Activated T-cell treated with anti-CD3 and anti-CD28 coated beads, Interleukin-2, amount 50 U/mL, for 1 hour (primary cell): ENCODE measurements around the gene CES3.
"Not testable (repeated sequence)": the region's sequence is repeated elsewhere in the genome, so short reads cannot be mapped to it uniquely, and the experiment has no call there.

Experiments
- DNase-seq: peaks from one replicate; pipeline ENCODE4 v3.0.0-alpha.2; 2020

The CES3 gene

DNA sequence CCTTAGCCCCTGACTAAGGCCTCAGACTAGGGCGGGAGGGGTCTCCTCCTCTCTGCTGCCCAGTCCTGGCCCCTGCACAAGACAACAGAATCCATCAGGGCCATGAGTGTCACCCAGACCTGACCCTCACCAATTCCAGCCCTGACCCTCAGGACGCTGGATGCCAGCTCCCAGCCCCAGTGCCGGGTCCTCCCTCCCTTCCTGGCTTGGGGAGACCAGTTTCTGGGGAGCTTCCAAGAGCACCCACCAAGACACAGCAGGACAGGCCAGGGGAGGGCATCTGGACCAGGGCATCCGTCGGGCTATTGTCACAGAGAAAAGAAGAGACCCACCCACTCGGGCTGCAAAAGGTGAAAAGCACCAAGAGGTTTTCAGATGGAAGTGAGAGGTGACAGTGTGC lies 12.7 kb downstream of the CES3 start:
- DNase-seq, result no peak

DNA sequence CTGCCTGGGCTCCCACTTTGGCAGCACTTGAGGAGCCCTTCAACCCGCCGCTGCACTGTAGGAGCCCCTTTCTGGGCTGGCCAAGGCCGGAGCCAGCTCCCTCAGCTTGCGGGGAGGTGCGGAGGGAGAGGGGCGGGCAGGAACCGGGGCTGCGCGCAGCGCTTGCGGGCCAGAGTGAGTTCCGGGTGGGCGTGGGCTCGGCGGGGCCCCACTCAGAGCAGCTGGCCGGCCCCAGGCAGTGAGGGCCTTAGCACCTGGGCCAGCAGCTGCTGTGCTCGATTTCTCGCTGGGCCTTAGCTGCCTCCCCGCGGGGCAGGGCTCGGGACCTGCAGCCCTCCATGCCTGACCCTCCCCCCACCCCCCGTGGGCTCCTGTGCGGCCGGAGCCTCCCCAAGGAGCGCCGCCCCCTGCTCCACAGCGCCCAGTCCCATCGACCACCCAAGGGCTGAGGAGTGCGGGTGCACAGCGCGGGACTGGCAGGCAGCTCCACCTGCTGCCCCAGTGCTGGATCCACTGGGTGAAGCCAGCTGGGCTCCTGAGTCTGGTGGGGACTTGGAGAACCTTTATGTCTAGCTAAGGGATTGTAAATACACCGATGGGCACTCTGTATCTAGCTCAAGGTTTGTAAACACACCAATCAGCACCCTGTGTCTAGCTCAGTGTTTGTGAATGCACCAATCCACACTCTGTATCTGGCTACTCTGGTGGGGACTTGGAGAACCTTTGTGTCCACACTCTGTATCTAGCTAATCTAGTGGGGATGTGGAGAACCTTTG lies 13.3 kb downstream of the CES3 start:
- DNase-seq, result not testable (repeated sequence)

DNA sequence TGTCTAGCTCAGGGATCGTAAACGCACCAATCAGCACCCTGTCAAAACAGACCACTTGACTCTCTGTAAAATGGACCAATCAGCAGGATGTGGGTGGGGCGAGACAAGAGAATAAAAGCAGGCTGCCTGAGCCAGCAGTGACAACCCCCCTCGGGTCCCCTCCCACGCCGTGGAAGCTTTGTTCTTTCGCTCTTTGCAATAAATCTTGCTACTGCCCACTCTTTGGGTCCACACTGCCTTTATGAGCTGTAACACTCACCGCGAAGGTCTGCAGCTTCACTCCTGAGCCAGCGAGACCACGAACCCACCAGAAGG lies 13.8 kb downstream of the CES3 start:
- DNase-seq, result peak; percentile 43

DNA sequence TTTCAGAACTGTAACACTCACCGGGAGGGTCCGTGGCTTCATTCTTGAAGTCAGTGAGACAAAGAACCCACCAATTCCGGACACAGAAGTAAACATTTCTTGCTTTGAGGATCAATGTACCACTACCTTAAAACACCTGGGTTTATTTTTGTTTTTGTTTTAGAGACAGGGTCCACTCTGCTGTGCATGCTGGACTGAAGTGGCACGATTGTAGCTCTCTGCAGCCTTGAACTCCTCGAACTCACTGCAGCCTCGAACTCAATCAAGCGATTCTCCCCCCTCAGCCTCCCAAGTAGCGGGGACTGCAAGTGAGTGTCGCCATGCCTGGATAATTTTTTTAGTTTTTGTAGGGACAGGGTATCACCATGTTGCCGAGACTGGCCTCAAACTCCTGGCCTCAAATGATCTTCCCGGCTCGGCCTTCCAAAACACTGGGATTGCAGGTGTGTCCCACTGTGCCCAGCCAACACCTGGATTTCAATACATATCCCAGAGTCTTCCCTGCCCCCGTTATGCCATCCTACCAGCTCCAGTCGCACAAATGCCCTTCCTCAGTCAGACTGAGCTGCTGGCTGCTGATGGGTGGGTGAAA lies 14.3 kb downstream of the CES3 start:
- DNase-seq, result no peak

DNA sequence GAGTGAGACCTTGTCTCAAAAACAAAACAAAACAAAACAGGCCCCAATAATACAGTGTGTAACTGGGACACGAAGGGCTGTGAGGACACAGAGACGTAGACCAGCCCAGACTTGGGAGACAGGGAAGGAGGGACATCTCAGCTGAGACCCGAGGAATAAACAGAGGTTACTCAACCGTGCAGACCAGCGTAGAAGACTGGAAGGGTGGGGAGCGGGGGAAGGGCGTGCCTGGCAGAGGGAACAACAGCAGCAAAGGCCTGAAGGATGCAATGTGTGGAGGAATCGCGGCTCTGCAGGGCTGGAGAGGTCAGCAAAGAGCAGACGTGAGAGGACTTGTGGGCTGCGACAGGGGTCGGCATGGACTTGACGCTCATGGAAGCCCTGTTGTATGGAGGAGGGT lies 15.7 kb downstream of the CES3 start:
- DNase-seq, result no peak

DNA sequence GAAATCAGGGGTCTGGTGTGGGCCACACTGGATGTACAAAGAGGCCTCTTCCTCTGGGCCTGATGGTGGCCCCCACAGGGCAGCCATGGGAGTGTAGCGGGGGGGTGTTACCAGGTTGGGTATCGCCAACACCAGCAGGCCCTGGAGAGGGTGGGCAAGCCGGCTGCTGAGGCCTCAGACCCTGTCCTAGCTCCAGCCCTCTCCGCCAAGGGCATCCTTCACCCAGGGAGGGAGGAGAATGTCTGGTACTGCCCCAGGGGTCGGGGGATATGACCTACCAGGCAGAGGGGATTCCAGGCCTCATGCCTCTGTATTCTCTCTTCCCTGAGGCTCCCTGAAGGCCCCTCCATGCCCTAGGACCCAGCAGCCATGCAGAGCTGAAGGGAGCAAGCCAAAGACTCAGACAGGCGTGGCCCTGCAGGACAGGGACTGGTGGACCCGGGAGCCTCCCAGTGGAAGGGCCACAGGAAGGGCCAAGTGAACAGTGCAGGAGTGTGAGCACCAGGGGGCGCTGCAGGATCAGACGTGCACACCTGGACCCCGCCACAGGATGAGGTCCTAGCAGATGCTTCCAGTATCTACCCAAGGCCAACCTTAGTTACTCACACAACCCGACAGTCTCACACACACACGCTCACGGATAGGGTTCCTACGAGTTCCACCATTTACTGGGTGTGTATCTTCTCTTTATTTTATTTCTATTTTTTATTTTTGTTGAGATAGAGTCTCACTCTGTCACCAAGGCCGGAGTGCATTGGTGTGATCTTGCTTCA lies 16.5 kb downstream of the CES3 start:
- DNase-seq, result peak; percentile 88

DNA sequence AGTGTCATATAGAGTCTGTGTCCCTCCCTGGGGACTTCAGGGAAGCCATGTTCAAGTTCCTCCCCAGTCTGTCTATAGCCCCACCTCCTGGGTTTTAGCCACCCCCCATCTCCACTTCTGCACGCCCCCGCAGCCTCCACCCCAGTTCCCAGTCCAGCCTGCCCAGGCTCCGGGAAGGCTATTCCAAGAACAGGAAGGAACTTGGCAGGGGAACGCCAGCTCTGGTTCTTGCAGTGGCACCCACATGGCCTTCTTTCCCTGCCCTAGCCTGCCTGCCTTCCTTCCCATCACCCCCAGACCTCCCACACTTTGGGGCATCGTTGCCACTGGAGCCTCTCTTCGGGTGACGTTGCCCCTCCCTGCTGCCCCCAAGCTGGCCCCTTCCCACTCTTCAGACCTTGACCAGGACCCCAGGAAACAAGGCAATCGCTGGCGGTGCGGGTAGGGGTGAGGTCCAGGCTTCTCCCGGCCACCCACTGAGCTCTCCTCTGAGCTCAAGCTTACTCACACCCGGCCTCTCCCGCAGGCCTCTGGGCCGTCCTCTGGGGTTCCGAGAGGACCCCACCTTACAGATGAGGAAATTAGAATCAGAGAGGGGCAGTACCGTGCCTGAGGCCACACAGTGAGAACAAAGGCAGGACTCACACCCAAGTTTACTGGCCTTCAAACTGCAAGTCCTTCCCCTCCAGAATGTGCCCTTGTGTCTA lies 18.1 kb downstream of the CES3 start:
- DNase-seq, result no peak

DNA sequence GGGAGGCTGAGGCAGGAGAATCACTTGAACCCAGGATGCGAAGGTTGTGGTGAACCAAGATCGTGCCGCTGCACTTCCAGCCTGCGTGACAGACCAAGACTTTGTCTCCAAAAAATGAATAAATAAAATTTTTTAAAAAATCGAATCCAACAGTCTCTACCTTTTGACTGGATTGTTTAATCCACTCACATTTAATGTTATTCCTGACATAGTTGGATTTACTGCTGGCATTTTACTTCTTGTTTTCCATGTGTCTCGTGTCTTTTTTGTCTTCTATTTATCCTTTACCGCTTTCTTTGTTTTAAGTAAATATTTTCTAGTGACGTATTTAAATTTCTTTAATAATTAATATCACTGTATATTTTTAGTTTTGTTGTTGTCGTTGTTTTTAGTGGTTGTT lies 22.0 kb downstream of the CES3 start:
- no peak for DNase-seq

DNA sequence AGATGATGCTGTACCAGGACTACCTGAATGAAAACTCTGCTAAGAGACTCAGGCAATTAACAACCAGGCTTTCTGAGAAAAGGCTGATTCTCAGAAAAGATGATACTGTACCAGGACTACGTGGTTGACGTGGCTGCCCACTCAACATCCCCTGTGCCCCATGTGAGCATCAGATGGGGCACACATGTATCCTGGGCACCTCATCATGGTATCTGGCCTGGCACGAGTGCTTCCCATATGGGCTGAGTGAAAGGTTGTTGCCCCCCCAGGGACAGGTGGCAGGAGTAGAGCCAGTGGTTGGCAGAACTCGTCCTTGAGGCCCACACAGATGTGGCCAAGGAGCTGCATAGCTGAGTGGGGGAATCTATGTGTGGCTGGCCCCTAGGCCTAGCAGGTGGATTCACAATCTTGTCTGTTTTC lies 23.8 kb downstream of the CES3 start:
- DNase-seq, result peak; percentile 45

DNA sequence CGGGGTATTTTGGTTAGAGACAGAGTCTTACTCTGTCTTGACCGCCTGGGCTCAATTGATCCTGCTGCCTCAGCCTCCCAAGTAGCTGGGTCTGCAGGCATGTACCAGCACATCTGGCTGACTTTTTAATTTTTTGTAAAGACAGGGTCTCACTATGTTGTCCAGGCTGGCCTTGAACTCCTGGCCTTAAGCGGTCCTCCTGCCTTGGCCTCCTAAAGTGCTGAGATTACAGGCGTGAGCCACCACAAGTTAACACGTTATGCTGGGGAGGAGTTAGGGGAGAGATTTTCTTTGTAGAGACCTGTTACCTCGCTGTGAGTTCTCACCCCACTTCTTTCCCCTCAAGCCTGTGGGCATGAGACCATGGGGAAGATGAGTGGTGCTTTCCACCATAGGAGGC lies 25.5 kb downstream of the CES3 start:
- DNase-seq, result no peak

DNA sequence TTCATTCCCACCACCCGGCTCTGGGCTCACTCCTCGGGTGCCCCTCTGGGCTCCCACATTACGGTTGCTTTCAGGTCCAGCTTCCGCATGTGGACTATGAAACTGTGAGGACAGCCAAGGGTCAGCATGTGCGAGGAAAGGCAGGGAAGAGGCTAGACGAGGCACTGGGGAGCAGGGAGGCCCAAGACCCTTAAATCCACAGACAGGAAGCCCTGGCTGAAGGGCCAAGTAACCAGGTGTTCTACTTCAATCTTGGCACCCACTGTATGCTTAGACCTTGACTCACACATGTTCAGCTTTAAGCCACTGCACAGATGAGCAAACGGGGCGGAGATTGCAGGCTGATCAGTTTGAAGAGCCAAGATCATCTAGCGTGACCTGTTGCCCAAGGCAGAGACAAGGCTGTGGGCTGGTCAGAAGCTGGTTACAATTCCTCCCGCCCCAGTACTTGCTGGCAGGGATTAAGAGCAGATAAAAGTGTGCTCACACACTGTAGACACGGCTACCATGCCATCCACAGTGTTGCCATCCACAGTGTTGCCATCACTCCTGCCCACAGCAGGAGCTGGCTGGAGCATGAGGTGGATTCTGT lies 27.2 kb downstream of the CES3 start, which contains the start of gene CES4A:
Gene CES4A (plus strand): TSS at position 393 of the 592 bp plus-strand sequence. CDS start 184 bp downstream, at position 577.
- DNase-seq, result no peak

DNA sequence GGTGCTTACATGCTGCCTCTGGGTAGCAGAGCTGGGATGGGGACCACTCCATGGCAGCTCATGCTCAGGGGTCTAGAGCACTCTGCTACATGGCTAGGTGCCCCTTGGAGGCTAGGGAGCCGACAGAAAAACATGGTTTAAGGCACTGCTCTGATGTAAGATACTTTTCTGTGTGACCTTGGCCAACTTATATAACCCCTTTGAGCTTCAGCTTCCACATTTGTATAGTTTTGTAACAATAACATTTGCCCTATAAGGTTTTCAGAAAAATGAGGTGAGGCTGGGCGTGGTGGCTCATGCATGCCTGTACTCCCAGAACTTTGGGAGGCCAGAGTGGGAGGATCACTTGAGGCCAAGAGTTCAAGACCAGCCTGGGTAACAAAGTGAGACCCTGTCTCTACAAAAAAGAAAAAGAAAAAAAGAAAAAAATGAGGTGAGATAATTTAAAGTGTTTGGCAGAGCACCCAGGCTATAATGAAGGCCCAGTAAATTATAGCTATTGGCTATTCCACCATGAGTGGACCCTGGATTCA lies 30.5 kb downstream of the CES3 start:
- DNase-seq, result no peak

DNA sequence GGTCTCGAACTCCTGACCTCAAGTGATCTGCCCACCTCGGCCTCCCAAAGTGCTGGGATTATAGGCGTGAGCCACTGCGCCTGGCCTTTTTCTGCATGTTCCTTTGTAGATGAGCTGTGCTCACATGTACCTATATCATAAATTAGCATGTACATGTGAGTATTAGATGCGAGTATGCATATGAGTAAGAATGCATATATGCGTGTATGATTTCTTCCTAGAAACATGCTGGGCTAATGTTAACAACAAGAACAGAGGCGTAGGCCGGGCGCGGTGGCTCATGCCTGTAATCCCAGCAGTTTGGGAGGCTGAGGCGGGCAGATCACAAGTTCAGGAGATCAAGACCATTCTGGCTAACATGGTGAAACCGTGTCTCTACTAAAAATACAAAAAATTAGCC lies 32.5 kb downstream of the CES3 start:
- DNase-seq, result not testable (repeated sequence)

DNA sequence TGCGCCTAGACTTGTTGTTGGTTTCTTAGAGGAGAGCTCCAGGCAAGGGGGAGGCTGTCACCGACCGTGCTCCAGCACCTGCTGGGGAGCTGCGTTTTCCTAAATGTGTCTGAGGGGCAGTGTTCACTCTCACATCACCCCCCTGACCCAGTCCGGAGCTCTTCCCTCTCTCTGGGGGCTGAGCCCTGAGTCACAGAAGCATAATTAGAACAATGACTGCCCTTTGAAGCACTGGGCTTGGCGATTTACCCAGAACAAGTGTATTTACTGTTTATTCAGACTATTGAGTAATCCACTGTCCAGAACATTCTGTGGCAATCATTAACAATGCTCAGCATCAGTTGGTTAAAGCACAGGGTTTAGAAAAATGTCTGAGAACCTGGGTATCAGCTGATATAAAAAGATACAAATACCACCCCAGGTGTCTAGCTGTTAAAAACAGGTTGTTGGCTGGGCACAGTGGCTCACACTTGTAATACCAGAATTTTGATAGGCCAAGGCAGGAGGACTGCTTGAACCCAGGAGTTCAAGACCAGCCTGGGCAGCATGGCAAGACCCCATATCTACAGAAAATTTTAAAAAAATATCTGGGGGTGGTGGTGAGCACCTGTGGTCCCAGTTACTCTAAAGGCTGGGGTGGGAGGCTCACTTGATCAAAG lies 35.4 kb downstream of the CES3 start:
- no peak for DNase-seq

DNA sequence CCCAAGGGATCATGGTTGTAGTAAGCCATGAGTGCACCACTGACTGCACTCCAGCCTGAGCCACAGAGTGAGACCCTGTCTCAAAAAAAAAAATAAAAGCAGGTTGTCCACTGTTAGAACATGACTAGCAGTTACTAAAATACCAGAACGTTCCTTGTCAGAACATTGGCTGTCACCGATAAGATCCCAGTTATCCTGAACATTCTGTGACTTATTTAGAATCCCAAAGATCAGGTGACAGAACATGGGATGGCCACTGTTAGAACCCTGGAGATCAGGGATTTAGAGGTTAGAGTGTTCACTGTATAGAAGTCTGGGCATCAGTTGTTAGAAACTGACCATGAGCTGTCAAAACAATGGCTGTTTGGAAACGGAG lies 35.9 kb downstream of the CES3 start:
- no peak for DNase-seq

DNA sequence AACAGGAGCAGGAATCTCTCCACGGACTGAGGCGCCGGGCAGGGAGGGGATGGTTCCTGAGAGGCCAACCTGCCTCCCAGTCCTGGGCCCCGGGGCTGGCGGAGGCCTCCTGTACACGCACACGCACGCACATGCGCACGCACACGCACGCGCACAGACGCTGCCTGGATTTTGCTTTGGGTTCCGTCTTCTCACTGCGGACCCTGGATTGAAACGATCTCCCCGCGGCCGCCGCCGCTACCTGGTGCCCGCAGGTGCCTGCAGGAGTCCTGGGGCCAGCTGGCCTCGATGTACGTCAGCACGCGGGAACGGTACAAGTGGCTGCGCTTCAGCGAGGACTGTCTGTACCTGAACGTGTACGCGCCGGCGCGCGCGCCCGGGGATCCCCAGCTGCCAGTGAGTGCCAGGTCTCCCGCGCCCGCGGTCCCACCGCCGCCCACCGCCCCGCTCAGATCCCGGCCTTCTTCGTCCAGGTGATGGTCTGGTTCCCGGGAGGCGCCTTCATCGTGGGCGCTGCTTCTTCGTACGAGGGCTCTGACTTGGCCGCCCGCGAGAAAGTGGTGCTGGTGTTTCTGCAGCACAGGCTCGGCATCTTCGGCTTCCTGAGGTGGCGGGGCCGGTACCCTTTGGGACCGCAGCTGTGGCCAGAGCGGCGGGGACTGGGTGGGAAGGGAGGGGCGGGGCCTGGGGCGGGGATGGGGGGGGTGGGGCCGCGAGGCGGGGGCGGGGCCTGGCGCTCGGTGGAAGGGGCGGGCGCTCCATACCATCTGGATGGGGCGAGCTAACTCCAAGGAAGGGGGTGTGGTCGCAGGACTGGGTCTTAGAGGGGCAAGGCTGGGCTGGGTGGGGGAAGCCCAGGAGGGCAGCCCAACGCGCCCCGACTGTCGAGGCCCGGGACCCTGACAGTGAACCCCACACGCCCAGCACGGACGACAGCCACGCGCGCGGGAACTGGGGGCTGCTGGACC lies 39.6 kb downstream of the CES3 start:
- DNase-seq, result peak; percentile 72

DNA sequence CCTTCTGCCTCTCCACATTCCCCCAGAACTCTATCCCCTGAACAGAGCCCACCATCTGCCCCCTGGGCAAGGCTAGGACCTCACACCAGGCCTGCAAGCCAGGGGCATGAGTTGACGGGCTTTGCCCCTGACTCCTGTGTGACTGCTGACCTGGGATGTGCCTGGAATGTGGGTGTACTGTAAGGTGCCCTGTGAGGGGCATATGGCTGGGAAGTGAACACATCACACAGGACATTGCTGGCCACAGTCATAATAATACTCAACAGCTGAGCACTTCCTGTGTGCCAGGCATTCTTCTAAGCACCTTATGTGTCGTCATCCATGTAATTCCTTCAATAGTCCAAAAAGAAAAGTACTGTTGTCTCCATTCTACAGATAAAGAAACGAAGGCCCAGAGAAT lies 40.7 kb downstream of the CES3 start:
- DNase-seq, result no peak

DNA sequence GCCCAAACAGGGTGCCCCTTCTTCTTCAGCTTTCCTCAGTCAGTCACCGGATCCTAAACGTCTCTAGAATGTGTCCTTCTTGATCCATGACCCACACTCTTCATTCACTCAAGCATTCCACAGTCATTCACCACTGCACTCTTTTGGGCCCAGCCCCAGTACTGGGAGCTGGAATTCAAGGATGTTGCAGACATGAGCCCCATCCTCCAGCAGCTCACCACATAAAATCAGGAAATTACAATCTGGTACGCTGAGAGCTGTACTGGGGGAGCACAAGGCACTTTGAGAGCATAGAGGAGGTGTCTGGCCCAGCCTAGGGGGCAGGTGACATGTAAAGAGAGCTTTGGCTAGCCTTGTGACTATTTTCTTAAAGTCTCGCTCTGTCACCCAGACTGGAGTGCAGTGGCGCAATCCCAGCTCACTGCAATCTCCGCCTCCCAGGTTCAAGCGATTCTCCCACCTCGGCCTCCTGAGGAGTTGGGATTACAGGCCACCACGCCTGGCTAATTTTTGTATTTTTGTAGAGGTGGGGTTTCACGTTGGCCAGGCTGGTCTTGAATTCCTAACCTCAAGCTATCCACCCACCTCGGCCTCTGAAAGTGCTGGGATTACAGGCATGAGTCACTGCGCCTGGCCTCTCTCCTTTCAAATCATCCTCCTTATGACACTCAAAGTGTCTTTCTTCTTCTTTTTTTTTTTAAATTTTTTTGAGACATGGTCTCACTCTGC lies 46.0 kb downstream of the CES3 start:
- DNase-seq, result no peak

DNA sequence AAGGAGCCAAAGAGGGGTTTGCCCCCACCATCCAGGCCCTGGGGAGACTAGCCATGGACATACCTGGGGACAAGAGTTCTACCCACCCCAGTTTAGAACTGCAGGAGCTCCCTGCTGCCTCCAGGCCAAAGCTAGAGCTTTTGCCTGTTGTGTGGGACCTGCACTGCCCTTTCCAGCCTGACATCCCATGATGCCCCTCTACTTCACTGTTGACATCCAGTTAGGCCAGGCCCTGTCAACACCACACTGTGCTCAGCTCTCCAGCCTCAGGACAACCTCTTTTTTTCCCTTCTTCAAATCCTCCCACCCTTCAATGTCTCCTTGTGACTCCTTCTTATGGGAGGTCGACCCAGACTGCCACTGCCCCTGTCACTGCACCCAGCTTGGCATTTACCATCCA lies 48.1 kb downstream of the CES3 start:
- DNase-seq, result no peak

DNA sequence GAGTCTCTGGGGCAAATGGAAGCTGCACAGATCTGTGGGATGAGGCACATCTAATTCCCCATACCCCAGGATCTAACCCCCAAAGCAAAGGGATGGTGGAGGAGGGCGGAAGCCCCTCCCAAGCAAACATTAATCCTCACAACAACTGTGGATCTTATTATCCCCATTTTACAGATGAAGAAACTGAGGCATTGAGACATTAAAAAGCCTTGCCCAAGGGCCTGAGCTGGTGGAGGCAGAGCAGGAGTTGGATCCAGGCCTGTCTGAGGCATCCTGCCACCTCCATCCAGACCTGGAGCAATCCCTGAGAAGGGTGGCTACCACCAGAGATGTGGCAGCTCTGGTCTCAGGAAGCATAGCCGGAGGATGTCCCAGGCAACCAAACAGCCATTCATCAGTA lies 50.2 kb downstream of the CES3 start:
- DNase-seq, result no peak
